AG04449 (cell line): ENCODE data around the gene DNMT1.

ENCODE experiments used
- CTCF ChIA-PET: fragments of 350-600 bp; formaldehyde crosslinking; extraction: SDS; loops from one replicate; lab custom pipeline; 2021; ENCODE audit warnings: antibody characterized with exemption; lab: Yijun Ruan, JAX
- POLR2A ChIA-PET: fragments of 400-600, 350-600 bp; formaldehyde crosslinking; extraction: SDS; loops from one replicate; lab custom pipeline; 2020; ENCODE audit warnings: antibody characterized with exemption, inconsistent platforms; lab: Yijun Ruan, JAX
- DNase-seq: peaks from one replicate; pipeline ENCODE4 v3.0.0-alpha.2; 2010; ENCODE audit warnings: low read depth, low spot score
- H3K4me3 ChIP-seq: 2 replicates; pipeline ENCODE4 v1.5.1; 2011; ENCODE audit warnings: low read depth, mild to moderate bottlenecking, control low read depth, low read length
- TF ChIP-seq, protein P1 (sequence below): IDR thresholded peaks from one replicate; pipeline ENCODE4 v1.5.1; 2011; ENCODE audit warnings: mild to moderate bottlenecking, moderate library complexity, low read length, control low read depth, inconsistent platforms; ENCODE audit not compliant: insufficient read depth; ENCODE audit errors: missing control alignments

DNMT1 gene

DNA sequence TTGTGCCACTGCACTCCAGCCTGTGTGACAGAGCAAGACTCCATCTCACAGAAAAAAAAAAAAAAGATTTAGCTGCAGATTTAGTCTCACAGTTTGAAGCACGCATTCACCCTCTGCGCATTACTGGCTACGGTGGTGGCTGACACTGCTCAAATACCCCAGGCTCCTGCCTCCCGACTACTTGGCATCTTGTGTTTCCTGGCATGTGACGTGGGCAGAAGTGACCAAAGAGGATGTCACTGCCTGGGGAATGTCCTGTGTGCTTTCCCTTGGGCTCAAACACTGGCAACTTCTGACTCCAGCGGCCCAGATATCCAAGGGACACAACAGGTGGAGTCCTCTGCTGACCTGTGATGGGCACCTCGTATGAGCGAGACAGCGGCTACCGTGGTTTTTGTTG, 50.4 kb downstream of the DNMT1 start:
- H3K4me3 ChIP-seq, result no peak overlapping the region
- DNase-seq, result no peak
- ChIA-PET CTCF (interaction anchor here (2.3 kb wide), 1 partner anchor 106 kb away, joined by 10 read pairs; no protein-coding TSS in a partner anchor), POLR2A (no interaction called here)
- TF ChIP-seq, protein P1, sequence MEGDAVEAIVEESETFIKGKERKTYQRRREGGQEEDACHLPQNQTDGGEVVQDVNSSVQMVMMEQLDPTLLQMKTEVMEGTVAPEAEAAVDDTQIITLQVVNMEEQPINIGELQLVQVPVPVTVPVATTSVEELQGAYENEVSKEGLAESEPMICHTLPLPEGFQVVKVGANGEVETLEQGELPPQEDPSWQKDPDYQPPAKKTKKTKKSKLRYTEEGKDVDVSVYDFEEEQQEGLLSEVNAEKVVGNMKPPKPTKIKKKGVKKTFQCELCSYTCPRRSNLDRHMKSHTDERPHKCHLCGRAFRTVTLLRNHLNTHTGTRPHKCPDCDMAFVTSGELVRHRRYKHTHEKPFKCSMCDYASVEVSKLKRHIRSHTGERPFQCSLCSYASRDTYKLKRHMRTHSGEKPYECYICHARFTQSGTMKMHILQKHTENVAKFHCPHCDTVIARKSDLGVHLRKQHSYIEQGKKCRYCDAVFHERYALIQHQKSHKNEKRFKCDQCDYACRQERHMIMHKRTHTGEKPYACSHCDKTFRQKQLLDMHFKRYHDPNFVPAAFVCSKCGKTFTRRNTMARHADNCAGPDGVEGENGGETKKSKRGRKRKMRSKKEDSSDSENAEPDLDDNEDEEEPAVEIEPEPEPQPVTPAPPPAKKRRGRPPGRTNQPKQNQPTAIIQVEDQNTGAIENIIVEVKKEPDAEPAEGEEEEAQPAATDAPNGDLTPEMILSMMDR, result no peak

- H3K4me3 ChIP-seq, result no peak overlapping the region
- DNase-seq, result no peak
- TF ChIP-seq, protein P1, result no peak
- CTCF ChIA-PET, result interaction anchor here (0.6 to 2.3 kb wide), 6 partner anchors 9 to 106 kb away, joined by 3 to 10 read pairs (median 4); no protein-coding TSS in a partner anchor
- POLR2A ChIA-PET, result no interaction called here
These were observed 51.1 kb downstream of the DNMT1 start for GRCh38 chr19:10143681-10144080.

DNA sequence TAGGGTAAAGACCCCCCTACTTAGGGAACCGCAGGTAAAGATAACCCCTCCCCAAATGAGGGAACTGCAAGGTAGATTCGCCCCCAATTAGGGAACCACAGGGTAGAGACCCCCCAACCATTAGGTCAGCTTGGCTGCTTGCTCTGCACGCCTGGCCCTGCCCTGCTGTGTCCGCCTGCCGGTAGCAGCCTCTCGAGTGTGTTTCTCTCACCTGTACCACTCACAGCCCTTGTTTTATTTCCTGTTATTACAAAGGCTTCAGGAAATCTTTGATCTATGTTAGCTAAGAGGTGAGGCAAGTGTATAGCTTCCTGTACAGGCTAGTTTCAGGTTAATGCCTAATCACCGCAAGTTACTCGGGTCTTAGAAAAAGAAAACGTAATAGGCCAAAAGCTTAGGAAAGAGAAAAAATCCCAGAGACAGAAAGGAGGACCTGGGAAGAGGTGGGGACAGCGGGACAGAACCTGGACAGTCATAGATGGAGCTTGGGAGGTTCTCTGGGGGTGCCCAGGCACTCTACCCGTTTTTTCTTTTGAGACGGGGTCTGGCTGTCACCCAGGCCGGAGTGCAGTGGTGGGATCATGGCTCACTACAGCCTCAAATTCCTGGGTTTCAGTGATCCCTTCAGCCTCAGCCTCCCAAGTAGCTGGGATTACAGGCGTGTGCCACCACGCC, 51.9 kb downstream of the DNMT1 start:
- ChIA-PET POLR2A (no interaction called here), CTCF (interaction anchor here (0.6 to 2.3 kb wide), 6 partner anchors 8 to 107 kb away, joined by 3 to 10 read pairs (median 4); no protein-coding TSS in a partner anchor)
- DNase-seq, result no peak
- no peak overlapping the region for H3K4me3 ChIP-seq
- TF ChIP-seq, protein P1, result no peak

DNA sequence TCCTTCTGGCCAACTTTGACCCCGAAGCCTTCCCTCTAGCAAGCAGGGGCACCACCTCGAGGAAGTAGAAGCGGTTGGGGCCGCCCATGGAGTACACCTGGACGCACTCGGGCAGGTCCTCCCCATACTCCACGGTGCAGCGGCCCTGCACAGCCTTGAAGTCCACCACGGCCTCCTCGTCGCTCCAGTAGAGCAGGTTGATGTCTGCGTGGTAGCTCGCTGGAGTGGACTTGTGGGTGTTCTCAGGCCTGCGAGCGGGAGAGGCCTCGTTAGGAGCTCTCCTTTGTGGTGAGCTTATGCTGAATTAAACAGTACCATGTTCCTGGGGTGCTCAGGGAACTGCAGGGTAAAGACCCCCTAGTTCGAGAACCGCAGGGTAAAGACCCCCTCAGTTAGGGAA, 52.8 kb downstream of the DNMT1 start:
- POLR2A ChIA-PET, result no interaction called here
- CTCF ChIA-PET, result interaction anchor here (1.1 to 1.3 kb wide), 2 partner anchors 21 to 108 kb away, joined by 3 to 4 read pairs; no protein-coding TSS in a partner anchor
- TF ChIP-seq, protein P1, result no peak

GRCh38 chr19:10141479-10141878, 53.3 kb downstream of the DNMT1 start:
- no peak for DNase-seq
- ChIA-PET CTCF (interaction anchor here (1.1 to 1.4 kb wide), 3 partner anchors 21 to 141 kb away, joined by 3 to 4 read pairs (median 3); no protein-coding TSS in a partner anchor), POLR2A (no interaction called here)
- TF ChIP-seq, protein P1, result no peak
- no peak overlapping the region for H3K4me3 ChIP-seq

More for the DNA sequence above, 52.8 kb downstream of the DNMT1 start:
- DNase-seq, result no peak
- no peak overlapping the region for H3K4me3 ChIP-seq

- ChIA-PET POLR2A (no interaction called here), CTCF (interaction anchor here (1.0 to 1.4 kb wide), 2 partner anchors 110 to 140 kb away, joined by 3 read pairs; no protein-coding TSS in a partner anchor)
- TF ChIP-seq, protein P1, result no peak
- no peak overlapping the region for H3K4me3 ChIP-seq
- no peak for DNase-seq
These were observed 54.8 kb downstream of the DNMT1 start for GRCh38 chr19:10139952-10140351.
